ENCODE measurements around the gene DCC.
"Not testable (repeated sequence)": the region's sequence is repeated elsewhere in the genome, so short reads cannot be mapped to it uniquely, and the experiment has no call there.

DCC gene

GRCh38 chr18:53472546-53472945, 1132.5 kb downstream of the DCC start:
- no peak for DNase-seq (ENCODE audit: low read depth in 2 of 2, low spot score in 1 of 2)

- no peak for DNase-seq (ENCODE audit: low read depth in 2 of 2, low spot score in 1 of 2)
Measured at GRCh38 chr18:53478155-53478554, 1138.2 kb downstream of the DCC start.

- no peak for DNase-seq (ENCODE audit: low read depth in 2 of 2, low spot score in 1 of 2)
Measured at GRCh38 chr18:53486296-53486695, 1146.3 kb downstream of the DCC start.

GRCh38 chr18:53489266-53489665, 1149.3 kb downstream of the DCC start:
- DNase-seq (ENCODE audit: low read depth in 2 of 2, low spot score in 1 of 2) = no peak

- no peak for DNase-seq (ENCODE audit: low read depth in 2 of 2, low spot score in 1 of 2)
Measured at GRCh38 chr18:53490019-53490418, 1150.0 kb downstream of the DCC start.

- DNase-seq (ENCODE audit: low read depth in 2 of 2, low spot score in 1 of 2) = no peak
Measured at GRCh38 chr18:53496028-53496427, 1156.0 kb downstream of the DCC start.

GRCh38 chr18:53503914-53504441, 1164.0 kb downstream of the DCC start:
- no peak for DNase-seq (ENCODE audit: low read depth in 2 of 2, low spot score in 1 of 2)

- no peak for DNase-seq (ENCODE audit: low read depth in 2 of 2, low spot score in 1 of 2)
Measured at GRCh38 chr18:53508529-53508928, 1168.5 kb downstream of the DCC start.

- no peak for DNase-seq (ENCODE audit: low read depth in 2 of 2, low spot score in 1 of 2)
Measured at GRCh38 chr18:53509886-53510285, 1169.9 kb downstream of the DCC start.

GRCh38 chr18:53511725-53512124, 1171.7 kb downstream of the DCC start:
- DNase-seq (ENCODE audit: low read depth in 2 of 2, low spot score in 1 of 2) = not testable (repeated sequence)

GRCh38 chr18:53521068-53521467, 1181.1 kb downstream of the DCC start:
- DNase-seq (ENCODE audit: low read depth in 2 of 2, low spot score in 1 of 2) = no peak

- no peak for DNase-seq (ENCODE audit: low read depth in 2 of 2, low spot score in 1 of 2)
Measured at GRCh38 chr18:53526101-53526870, 1186.3 kb downstream of the DCC start.

- no peak for DNase-seq (ENCODE audit: low read depth in 2 of 2, low spot score in 1 of 2)
Measured at GRCh38 chr18:53527365-53527764, 1187.4 kb downstream of the DCC start.

GRCh38 chr18:53531187-53531586, 1191.2 kb downstream of the DCC start:
- no peak for DNase-seq (ENCODE audit: low read depth in 2 of 2, low spot score in 1 of 2)

GRCh38 chr18:53531896-53532295, 1191.9 kb downstream of the DCC start:
- DNase-seq (ENCODE audit: low read depth in 2 of 2, low spot score in 1 of 2) = no peak

GRCh38 chr18:53534203-53534602, 1194.2 kb downstream of the DCC start:
- DNase-seq (ENCODE audit: low read depth in 2 of 2, low spot score in 1 of 2) = no peak

GRCh38 chr18:53534695-53535094, 1194.7 kb downstream of the DCC start:
- no peak for DNase-seq (ENCODE audit: low read depth in 2 of 2, low spot score in 1 of 2)

- DNase-seq (ENCODE audit: low read depth in 2 of 2, low spot score in 1 of 2) = no peak
Measured at GRCh38 chr18:53536908-53537307, 1196.9 kb downstream of the DCC start.

GRCh38 chr18:53541924-53542323, 1201.9 kb downstream of the DCC start:
- no peak for DNase-seq (ENCODE audit: low read depth in 2 of 2, low spot score in 1 of 2)

GRCh38 chr18:53543711-53544110, 1203.7 kb downstream of the DCC start:
- DNase-seq (ENCODE audit: low read depth in 2 of 2, low spot score in 1 of 2) = no peak

GRCh38 chr18:53544917-53545316, 1204.9 kb downstream of the DCC start:
- DNase-seq (ENCODE audit: low read depth in 2 of 2, low spot score in 1 of 2) = no peak

- DNase-seq (ENCODE audit: low read depth in 2 of 2, low spot score in 1 of 2) = no peak
Measured at GRCh38 chr18:53551868-53552426, 1212.0 kb downstream of the DCC start.

- no peak for DNase-seq (ENCODE audit: low read depth in 2 of 2, low spot score in 1 of 2)
Measured at GRCh38 chr18:53553030-53553429, 1213.0 kb downstream of the DCC start.
